ENCODE measurements around the gene STXBP1. TPM values are rescaled to one million over a fixed set of nuclear protein-coding genes. Genes with fewer than 3 reads are reported as not detected.

STXBP1 gene
- total RNA-seq, 4 donors from 2014 or later: 96.3 to 142 (median 105) TPM

DNA sequence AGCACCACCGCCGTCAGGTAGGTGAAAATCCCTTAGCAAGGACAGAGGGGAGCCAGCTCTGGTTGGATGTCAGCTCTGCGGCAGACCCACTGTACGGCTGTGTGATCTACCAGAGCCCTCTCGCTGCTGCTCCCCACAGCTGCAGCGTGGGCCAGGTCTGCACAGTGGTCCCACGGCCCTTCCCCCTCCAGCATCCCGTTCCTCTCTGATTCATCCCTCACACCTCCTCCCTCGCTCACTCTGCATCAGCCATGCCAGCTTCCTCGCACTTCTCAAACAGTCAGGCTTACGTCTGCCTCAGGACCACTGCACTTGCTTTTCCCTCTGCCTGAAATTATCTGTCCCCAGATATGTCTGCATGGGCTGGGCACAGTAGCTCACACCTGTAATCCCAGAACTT, 68.1 kb downstream of the STXBP1 start:
- Histone ChIP-seq H3K9me3 (no peaks in the 10 kb centered on the region), H3K27ac (no peak overlapping the region), H3K27me3 (no peaks in the 10 kb centered on the region), H3K4me1 (no peaks in the 10 kb centered on the region), H3K4me3 (no peak overlapping the region), H3K36me3 (peaks cover 2 to 99% (median 7%) of the 10 kb centered on the region in 3 donors)
- TF ChIP-seq, protein P1, sequence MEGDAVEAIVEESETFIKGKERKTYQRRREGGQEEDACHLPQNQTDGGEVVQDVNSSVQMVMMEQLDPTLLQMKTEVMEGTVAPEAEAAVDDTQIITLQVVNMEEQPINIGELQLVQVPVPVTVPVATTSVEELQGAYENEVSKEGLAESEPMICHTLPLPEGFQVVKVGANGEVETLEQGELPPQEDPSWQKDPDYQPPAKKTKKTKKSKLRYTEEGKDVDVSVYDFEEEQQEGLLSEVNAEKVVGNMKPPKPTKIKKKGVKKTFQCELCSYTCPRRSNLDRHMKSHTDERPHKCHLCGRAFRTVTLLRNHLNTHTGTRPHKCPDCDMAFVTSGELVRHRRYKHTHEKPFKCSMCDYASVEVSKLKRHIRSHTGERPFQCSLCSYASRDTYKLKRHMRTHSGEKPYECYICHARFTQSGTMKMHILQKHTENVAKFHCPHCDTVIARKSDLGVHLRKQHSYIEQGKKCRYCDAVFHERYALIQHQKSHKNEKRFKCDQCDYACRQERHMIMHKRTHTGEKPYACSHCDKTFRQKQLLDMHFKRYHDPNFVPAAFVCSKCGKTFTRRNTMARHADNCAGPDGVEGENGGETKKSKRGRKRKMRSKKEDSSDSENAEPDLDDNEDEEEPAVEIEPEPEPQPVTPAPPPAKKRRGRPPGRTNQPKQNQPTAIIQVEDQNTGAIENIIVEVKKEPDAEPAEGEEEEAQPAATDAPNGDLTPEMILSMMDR (IDR thresholded peaks at IDR 0.05): no peak
- TF ChIP-seq EP300 (IDR thresholded peaks at IDR 0.05) (no peak), POLR2A (IDR thresholded peaks at IDR 0.05) (no peak)
- WGBS, 2 donors: 84 to 93% methylated on average over 11 of the region's 11 CpGs
- DNase-seq (ENCODE audit: low spot score in 2 of 2): no peak

DNA sequence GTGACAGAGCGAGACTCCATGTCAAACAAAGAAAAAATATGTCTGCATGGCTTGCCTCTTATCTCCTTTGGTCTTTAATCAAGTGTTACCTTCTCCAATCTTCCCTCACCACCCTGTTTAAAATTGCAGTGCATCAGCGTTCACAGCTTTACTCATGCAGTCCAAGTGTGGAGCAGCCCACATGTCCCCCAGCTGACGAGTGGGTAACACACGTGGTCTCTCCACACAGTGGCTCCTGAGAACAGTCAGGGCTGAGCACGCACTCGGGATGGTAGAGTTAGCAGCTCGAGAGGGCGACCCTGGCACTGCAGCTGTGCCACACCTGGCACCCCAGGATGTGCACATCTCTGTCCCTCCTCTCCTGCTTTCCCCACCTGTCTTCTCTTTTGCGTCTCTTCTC, 68.8 kb downstream of the STXBP1 start:
- WGBS, 2 donors: 88 to 95% methylated on average over 9 of the region's 9 CpGs
- TF ChIP-seq, protein P1 (IDR thresholded peaks at IDR 0.05): no peak
- TF ChIP-seq EP300 (IDR thresholded peaks at IDR 0.05): no peak
- no peak for TF ChIP-seq POLR2A (IDR thresholded peaks at IDR 0.05)
- no peaks in the 10 kb centered on the region for H3K9me3 ChIP-seq
- peaks cover 2 to 97% (median 7%) of the 10 kb centered on the region in 3 donors for H3K36me3 ChIP-seq
- no peak overlapping the region for H3K4me3 ChIP-seq
- no peak for DNase-seq (ENCODE audit: low spot score in 2 of 2)
- no peak overlapping the region for H3K27ac ChIP-seq
- H3K4me1 ChIP-seq: no peaks in the 10 kb centered on the region
- H3K27me3 ChIP-seq: no peaks in the 10 kb centered on the region

DNA sequence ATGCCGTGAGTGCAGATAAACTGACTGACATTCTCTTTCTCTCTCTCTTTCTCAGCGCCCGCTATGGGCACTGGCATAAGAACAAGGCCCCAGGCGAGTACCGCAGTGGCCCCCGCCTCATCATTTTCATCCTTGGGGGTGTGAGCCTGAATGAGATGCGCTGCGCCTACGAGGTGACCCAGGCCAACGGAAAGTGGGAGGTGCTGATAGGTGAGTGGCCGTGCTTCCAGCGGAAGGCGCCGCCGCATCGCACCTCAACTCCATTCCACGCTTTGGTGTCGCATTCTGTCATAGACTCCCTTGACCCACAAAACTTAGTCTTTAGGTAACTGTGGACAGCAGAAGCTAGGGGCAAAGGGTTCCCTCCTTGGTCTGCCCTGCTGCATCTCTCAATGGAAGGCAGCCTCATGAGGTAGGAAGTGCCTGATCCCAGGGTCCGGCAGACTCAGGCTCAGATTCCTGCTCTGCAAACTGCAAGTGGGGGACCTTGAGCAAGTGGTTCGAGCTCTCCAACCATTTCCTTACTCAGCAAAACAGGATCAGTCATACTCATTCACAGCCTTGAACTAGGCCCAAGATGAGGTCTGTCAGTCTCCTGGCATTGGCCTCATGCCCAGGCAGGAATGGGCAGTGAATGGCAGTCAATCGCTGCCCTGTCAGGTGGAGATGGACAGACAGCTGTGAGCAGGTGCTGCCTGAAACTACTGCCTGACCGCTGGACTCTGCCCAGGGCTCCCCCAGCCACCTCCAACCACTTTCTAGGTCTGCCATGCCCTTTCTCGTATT, 70.5 kb downstream of the STXBP1 start:
- Histone ChIP-seq H3K4me1 (no peaks in the 10 kb centered on the region), H3K4me3 (no peak overlapping the region), H3K9me3 (no peaks in the 10 kb centered on the region), H3K27me3 (no peaks in the 10 kb centered on the region), H3K27ac (no peak overlapping the region), H3K36me3 (peaks cover 2 to 97% (median 7%) of the 10 kb centered on the region in 3 donors)
- no peak for TF ChIP-seq POLR2A (IDR thresholded peaks at IDR 0.05)
- TF ChIP-seq, protein P1 (IDR thresholded peaks at IDR 0.05): no peak
- no peak for TF ChIP-seq EP300 (IDR thresholded peaks at IDR 0.05)
- DNase-seq (ENCODE audit: low spot score in 2 of 2): no peak
- WGBS, 2 donors: 89 to 93% methylated on average over 23 of the region's 23 CpGs

DNA sequence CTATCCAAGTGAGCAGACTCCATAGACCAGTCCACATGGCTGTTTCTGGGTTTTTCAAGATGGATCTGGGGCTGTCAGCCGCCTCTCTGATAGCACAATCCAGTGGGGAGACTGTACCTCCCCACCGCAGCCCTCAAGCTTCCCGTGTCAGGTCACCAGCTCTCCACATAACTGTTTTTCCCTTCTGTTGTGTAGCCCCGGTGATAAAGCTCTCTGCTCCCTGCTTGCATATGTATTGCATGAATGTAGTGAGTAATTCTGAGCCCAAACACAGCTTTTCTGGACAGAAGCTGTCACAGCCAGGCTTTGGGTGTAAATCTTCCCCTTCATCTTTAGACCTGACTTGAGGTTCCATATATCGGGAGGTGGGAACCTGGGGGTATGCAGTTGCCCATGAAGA, 71.6 kb downstream of the STXBP1 start:
- TF ChIP-seq, protein P1 (IDR thresholded peaks at IDR 0.05): no peak
- no peak for TF ChIP-seq POLR2A (IDR thresholded peaks at IDR 0.05)
- TF ChIP-seq EP300 (IDR thresholded peaks at IDR 0.05): no peak
- Histone ChIP-seq H3K4me1 (no peaks in the 10 kb centered on the region), H3K27me3 (no peaks in the 10 kb centered on the region), H3K4me3 (no peak overlapping the region), H3K36me3 (peaks cover 0 to 97% (median 7%) of the 10 kb centered on the region in 3 donors), H3K27ac (no peak overlapping the region), H3K9me3 (no peaks in the 10 kb centered on the region)
- DNase-seq (ENCODE audit: low spot score in 2 of 2): no peak
- 88 to 89% methylated on average over 5 of the region's 5 CpGs for WGBS, 2 donors

DNA sequence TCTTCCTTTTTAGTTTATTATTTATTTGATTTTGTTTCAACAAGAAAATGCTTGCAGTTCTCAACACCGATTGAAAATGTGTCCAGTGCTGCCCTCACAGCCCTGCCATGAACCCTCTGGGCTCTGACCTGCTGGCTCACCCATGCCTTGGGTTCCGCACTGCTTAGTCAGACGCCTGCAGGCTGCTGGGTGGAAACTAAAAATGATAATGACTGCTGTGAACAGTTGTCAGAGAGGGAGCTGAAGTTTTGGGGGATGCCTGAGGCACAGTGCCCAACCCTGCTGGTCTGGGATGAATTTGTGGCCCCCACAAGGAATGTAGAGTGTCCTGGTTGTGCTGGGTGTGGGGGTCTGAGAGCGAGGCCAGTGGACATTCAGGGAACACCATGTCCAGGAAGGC, 72.5 kb downstream of the STXBP1 start:
- H3K27me3 ChIP-seq: no peaks in the 10 kb centered on the region
- DNase-seq (ENCODE audit: low spot score in 2 of 2): no peak
- WGBS, 2 donors: 63 to 66% methylated on average over 4 of the region's 4 CpGs
- TF ChIP-seq POLR2A (IDR thresholded peaks at IDR 0.05): no peak
- TF ChIP-seq, protein P1 (IDR thresholded peaks at IDR 0.05): no peak
- TF ChIP-seq EP300 (IDR thresholded peaks at IDR 0.05): no peak
- peaks cover 0 to 98% (median 7%) of the 10 kb centered on the region in 3 donors for H3K36me3 ChIP-seq
- H3K27ac ChIP-seq: no peak overlapping the region
- H3K4me3 ChIP-seq: no peak overlapping the region
- no peaks in the 10 kb centered on the region for H3K4me1 ChIP-seq
- H3K9me3 ChIP-seq: no peaks in the 10 kb centered on the region

All from tibial nerve (tissue), 4 donors.